Kidney epithelial cell (primary cell): ENCODE measurements around the gene OXSR1. TPM values are rescaled to one million over a fixed set of nuclear protein-coding genes. Genes with fewer than 3 reads are reported as not detected.

Experiments
- DNase-seq: peaks from one replicate; pipeline ENCODE4 v3.0.0-alpha.2; 2010; ENCODE audit warnings: low read depth
- H3K27me3 ChIP-seq: 2 replicates; pipeline ENCODE4 v1.6.0; 2011; ENCODE audit warnings: low read length; ENCODE audit not compliant: control insufficient read depth, insufficient read depth
- H3K36me3 ChIP-seq: 2 replicates; pipeline ENCODE4 v1.5.1; 2011; ENCODE audit warnings: low read length; ENCODE audit not compliant: control insufficient read depth, insufficient read depth
- H3K4me3 ChIP-seq: 2 replicates; pipeline ENCODE4 v1.5.1; 2011; ENCODE audit warnings: low read depth, mild to moderate bottlenecking, control low read depth, low read length
- CTCF ChIP-seq: IDR thresholded peaks from 2 replicates; pipeline ENCODE4 v1.5.1; 2011; ENCODE audit warnings: mild to moderate bottlenecking, moderate library complexity, low read length, control low read depth, inconsistent platforms; ENCODE audit not compliant: insufficient read depth, poor library complexity, severe bottlenecking
- total RNA-seq: library from RNA; depleted of rRNA; stranded (reverse); fragments of >200 nt; gene quantifications from 2 replicates; pipeline ENCODE4 v1.2.3, GENCODE V29; 2015

OXSR1 gene
- total RNA-seq, 1 donor from 2014 or later = 41.9 TPM

GRCh38 chr3:38297947-38298711 lies 132.8 kb downstream of the OXSR1 start:
- H3K27me3 ChIP-seq = no peaks in the 10 kb centered on the region
- peak; percentile 42 for TF ChIP-seq CTCF
- no peak overlapping the region for H3K4me3 ChIP-seq
- no peaks in the 10 kb centered on the region for H3K36me3 ChIP-seq
- DNase-seq = no peak

Other genes starting within 250 kb of the OXSR1 start
- 7.8 and 11.6 TPM in 2 replicates for gene VILL, start 174.8 kb upstream of the OXSR1 start, total RNA-seq
- 19.0 and 21.8 TPM in 2 replicates for gene PLCD1, start 135.9 kb upstream of the OXSR1 start, total RNA-seq
- gene DLEC1, start 126.3 kb upstream of the OXSR1 start, total RNA-seq = 0.17 TPM in 1 of 2 replicates, not detected in the other
- 54.5 and 60.7 TPM in 2 replicates for gene ACAA1, start 28.4 kb upstream of the OXSR1 start, total RNA-seq
- gene MYD88, start 26.9 kb upstream of the OXSR1 start, total RNA-seq = 36.5 and 71.2 TPM in 2 replicates
- gene SLC22A13, start 100.3 kb downstream of the OXSR1 start, total RNA-seq = 0.34 TPM in 1 of 2 replicates, not detected in the other
- gene SLC22A14, start 116.8 kb downstream of the OXSR1 start, total RNA-seq = 0.58 TPM in 1 of 2 replicates, not detected in the other
- gene XYLB, start 181.2 kb downstream of the OXSR1 start, total RNA-seq = 1.9 and 2.6 TPM in 2 replicates